HCT116 (cell line): ENCODE measurements around the gene TJP1. TPM values are rescaled to one million over a fixed set of nuclear protein-coding genes. Genes with fewer than 3 reads are reported as not detected.

ENCODE experiments used
- ATAC-seq: fragments of 200-7000 bp; cut with Tn5 transposase; 2 replicates; pipeline ENCODE4 v1.9.1; 2020; ENCODE audit warnings: mild to moderate bottlenecking, moderate library complexity
- BruUV-seq: library from RNA; stranded (reverse); fragments of 400-500 nt; replicated peaks from 2 replicates; lab custom pipeline; 2021; lab: Mats Ljungman, UMichigan
- CTCF ChIA-PET: fragments of 300-600 bp; sonication (Branson Sonifier 250); formaldehyde crosslinking; loops from one replicate; lab custom pipeline; 2021; ENCODE audit warnings: antibody characterized with exemption; lab: Charles Lee
- POLR2A ChIA-PET: fragments of 300-600, 350-600 bp; sonication (Branson Sonifier 250); formaldehyde crosslinking; loops from one replicate; lab custom pipeline; 2021; ENCODE audit warnings: antibody characterized with exemption; lab: Charles Lee
- RAD21 ChIA-PET, 2 experiments: fragments of 300-600 bp; sonication (Branson Sonifier 250); formaldehyde crosslinking; loops; one replicate each; lab custom pipeline; 2023; ENCODE audit warnings: low total read pairs in 2 of 2; ENCODE audit not compliant: uncharacterized antibody in 2 of 2, unreplicated experiment in 2 of 2, low non-redundant PET in 1 of 2; lab: Charles Lee
- DNase-seq: peaks from one replicate; pipeline ENCODE4 v3.0.0-alpha.2; 2010; ENCODE audit warnings: low read depth, low spot score
- H2AFZ ChIP-seq: fragments of 200-600 bp; shearing (Covaris generic), sonication (generic); 2 replicates; pipeline ENCODE4 v1.6.1; 2017; ENCODE audit warnings: low read depth, mixed run types, mixed read lengths, antibody characterized with exemption, low read length; ENCODE audit not compliant: poor library complexity, severe bottlenecking
- H3K27ac ChIP-seq: 2 replicates; pipeline ENCODE4 v1.5.1; 2012; ENCODE audit warnings: low read depth, low read length
- H3K27me3 ChIP-seq: fragments of 200-600 bp; sonication (generic); 2 replicates; pipeline ENCODE4 v1.6.1; 2016; ENCODE audit warnings: mixed run types, low read length, mixed read lengths; ENCODE audit not compliant: insufficient read depth
- H3K36me3 ChIP-seq, 2 experiments: fragments of 200-500 bp in 1 of 2; fragments of 200-600 bp in 1 of 2; sonication (Bioruptor generic) in 1 of 2; sonication (generic) in 1 of 2; 2 replicates each; pipeline versions ENCODE4 v1.5.1 to v1.6.1; 2014 to 2016; ENCODE audit warnings: low read length in 2 of 2, inconsistent platforms in 1 of 2, mixed read lengths in 1 of 2, mixed run types in 1 of 2; ENCODE audit not compliant: insufficient read depth in 2 of 2, control insufficient read depth in 1 of 2
- H3K4me1 ChIP-seq, 2 experiments: fragments of 200-600 bp in 1 of 2; sonication (generic) in 1 of 2; 2 replicates each; pipeline versions ENCODE4 v1.5.1 to v1.6.1; 2012 to 2017; ENCODE audit warnings: low read length in 2 of 2, inconsistent platforms in 1 of 2, mild to moderate bottlenecking in 1 of 2, mixed read lengths in 1 of 2, mixed run types in 1 of 2, moderate library complexity in 1 of 2; ENCODE audit not compliant: insufficient read depth in 2 of 2, control insufficient read depth in 1 of 2
- H3K4me2 ChIP-seq: fragments of 200-600 bp; sonication (generic); 2 replicates; pipeline ENCODE4 v1.6.1; 2017; ENCODE audit warnings: mixed run types, low read length, mixed read lengths
- H3K4me3 ChIP-seq, 2 experiments: fragments of 200-600 bp in 1 of 2; sonication (generic) in 1 of 2; replicated peaks in 1 of 2; 2 replicates each; pipeline ENCODE4 v1.5.1; 2011 to 2016; ENCODE audit warnings: low read length in 2 of 2, control low read depth in 1 of 2, low read depth in 1 of 2, mild to moderate bottlenecking in 1 of 2, mixed read lengths in 1 of 2, mixed run types in 1 of 2
- H3K79me2 ChIP-seq: fragments of 200-600 bp; sonication (generic); 2 replicates; pipeline ENCODE4 v1.6.1; 2017; ENCODE audit warnings: mild to moderate bottlenecking, mixed run types, low read length, moderate library complexity, mixed read lengths; ENCODE audit not compliant: insufficient read depth
- H3K9ac ChIP-seq: fragments of 200-600 bp; sonication (generic); 2 replicates; pipeline ENCODE4 v1.6.1; 2016; ENCODE audit warnings: low read length, mixed read lengths
- H3K9me2 ChIP-seq: fragments of 200-600 bp; sonication (generic), shearing (Covaris generic); 2 replicates; pipeline ENCODE4 v1.6.1; 2017; ENCODE audit warnings: mixed run types, mild to moderate bottlenecking, moderate library complexity; ENCODE audit not compliant: insufficient read depth
- H3K9me3 ChIP-seq, 2 experiments: fragments of 200-500 bp in 1 of 2; fragments of 200-600 bp in 1 of 2; sonication (Bioruptor generic) in 1 of 2; sonication (generic) in 1 of 2; 2 replicates each; pipeline ENCODE4 v1.6.1; 2014 to 2017; ENCODE audit warnings: low read length in 2 of 2, mixed read lengths in 2 of 2, inconsistent platforms in 1 of 2, low read depth in 1 of 2, mild to moderate bottlenecking in 1 of 2, mixed run types in 1 of 2, moderate library complexity in 1 of 2; ENCODE audit not compliant: control insufficient read depth in 1 of 2, insufficient read depth in 1 of 2
- H4K20me1 ChIP-seq: fragments of 200-600 bp; sonication (generic), shearing (Covaris generic); 2 replicates; pipeline ENCODE4 v1.6.1; 2017; ENCODE audit warnings: mixed run types, mild to moderate bottlenecking, moderate library complexity; ENCODE audit not compliant: insufficient read depth
- CTCF ChIP-seq, 3 experiments: fragments of 200-600 bp in 1 of 3; sonication (generic) in 1 of 3; IDR thresholded peaks in 2 of 3; conservative IDR thresholded peaks in 1 of 3; 2 replicates each; pipeline ENCODE4 v1.5.1; 2012 to 2017; ENCODE audit warnings: low read depth in 2 of 3, low read length in 2 of 3, antibody characterized with exemption in 1 of 3, borderline replicate concordance in 1 of 3, control low read depth in 1 of 3, mild to moderate bottlenecking in 1 of 3, mixed read lengths in 1 of 3, mixed run types in 1 of 3, moderate library complexity in 1 of 3; ENCODE audit not compliant: insufficient read depth in 1 of 3
- EGR1 ChIP-seq: IDR thresholded peaks from 2 replicates; pipeline ENCODE4 v1.6.1; 2012; ENCODE audit warnings: low read depth
- EZH2 ChIP-seq: fragments of 200-600 bp; sonication (generic); IDR thresholded peaks from 2 replicates; pipeline ENCODE4 v1.6.1; 2017; ENCODE audit warnings: antibody characterized with exemption, mixed run types
- FOSL1 ChIP-seq: IDR thresholded peaks from 2 replicates; pipeline ENCODE4 v1.6.1; 2012; ENCODE audit warnings: low read depth
- POLR2AphosphoS5 ChIP-seq: IDR thresholded peaks from 2 replicates; pipeline ENCODE4 v1.6.1; 2011; ENCODE audit warnings: mild to moderate bottlenecking, low read depth, low read length, moderate library complexity
- RAD21 ChIP-seq: IDR thresholded peaks from 2 replicates; pipeline ENCODE4 v1.6.1; 2012; ENCODE audit warnings: low read depth, mild to moderate bottlenecking
- REST ChIP-seq: IDR thresholded peaks from 2 replicates; pipeline ENCODE4 v1.6.1; 2012; ENCODE audit warnings: low read depth
- SRF ChIP-seq: IDR thresholded peaks from 2 replicates; pipeline ENCODE4 v1.6.1; 2012; ENCODE audit warnings: low read depth
- TCF7L2 ChIP-seq: IDR thresholded peaks from 2 replicates; pipeline ENCODE4 v1.7.0; 2011; ENCODE audit warnings: borderline replicate concordance, inconsistent platforms; ENCODE audit not compliant: insufficient read depth, insufficient read length; ENCODE audit errors: extremely low read depth
- YY1 ChIP-seq: IDR thresholded peaks from 2 replicates; pipeline ENCODE4 v1.6.1; 2011; ENCODE audit warnings: low read length, low read depth, moderate library complexity, mild to moderate bottlenecking; ENCODE audit not compliant: insufficient replicate concordance; ENCODE audit errors: extremely low read depth
- ZNF274 ChIP-seq: fragments of 200-500 bp; sonication (Bioruptor generic); IDR thresholded peaks from 2 replicates; pipeline ENCODE4 v1.6.1; 2014; ENCODE audit warnings: mild to moderate bottlenecking, low read depth, low read length, inconsistent platforms
- intact Hi-C: fragments of 100-400 bp; cut with micrococcal nuclease; formaldehyde crosslinking; loops from 2 replicates; pipeline ENCODE4 v1.10.0; 2022
- total RNA-seq: library from RNA; stranded (reverse); gene quantifications from one replicate; pipeline ENCODE4 v1.2.1, GENCODE V29; 2021; ENCODE audit not compliant: unreplicated experiment

TJP1 gene
- total RNA-seq, 1 experiment from 2014 or later = 83.6 TPM

GRCh38 chr15:29799859-29800258 is 22.4 kb downstream of the TJP1 start:
- Histone ChIP-seq H3K27ac (no peak overlapping the region), H3K9me3 (no peaks in the 10 kb centered on the region), H3K79me2 (peaks cover 94% of the 10 kb centered on the region), H3K9me2 (no peaks in the 10 kb centered on the region), H4K20me1 (peaks cover 12% of the 10 kb centered on the region; the same call in 1 of the 2 replicates), H2AFZ (no peak overlapping the region), H3K36me3 (peaks cover 0 to 9% of the 10 kb centered on the region in 2 experiments; a peak in 1 of 4 replicates), H3K4me3 (no peak overlapping the region), H3K9ac (no peak overlapping the region), H3K4me1 (no peaks in the 10 kb centered on the region), H3K27me3 (no peaks in the 10 kb centered on the region), H3K4me2 (no peak overlapping the region)
- TF ChIP-seq TCF7L2 (no peak), CTCF (IDR thresholded peaks at IDR 0.05 in 2 of 3, conservative IDR thresholded peaks at IDR 0.05 in 1 of 3; ENCODE audit: borderline replicate concordance in 1 of 3, insufficient read depth in 1 of 3, low read depth in 2 of 3, low read length in 2 of 3) (no peak), ZNF274 (no peak), YY1 (no peak), POLR2AphosphoS5 (no peak)
- no peak for ATAC-seq
- no TSS peak for BruUV-seq
- ChIA-PET RAD21 (no interaction called here), CTCF (no interaction called here), POLR2A (no interaction called here)
- no peak for DNase-seq
- intact Hi-C loops = no loop called here

- no peak overlapping the region for H3K27ac ChIP-seq
- 0 out of 4 replicates have a peak, but pooled peaks cover 0 to 4% of the 10 kb centered on the region in 2 experiments for H3K9me3 ChIP-seq
- ChIA-PET POLR2A (no interaction called here), CTCF (no interaction called here), RAD21 (no interaction called here)
- DNase-seq = no peak
- intact Hi-C loops = no loop called here
- no TSS peak for BruUV-seq
- no peak for ATAC-seq
- H3K9ac ChIP-seq = no peak overlapping the region
- H3K4me3 ChIP-seq = no peak overlapping the region
- H3K9me2 ChIP-seq = no peaks in the 10 kb centered on the region
- no peaks in the 10 kb centered on the region for H3K4me1 ChIP-seq
- no peak overlapping the region for H2AFZ ChIP-seq
- H3K36me3 ChIP-seq = peaks cover 0 to 30% of the 10 kb centered on the region in 2 experiments; a peak in 1 of 4 replicates
- no peaks in the 10 kb centered on the region for H3K27me3 ChIP-seq
- H4K20me1 ChIP-seq = peaks cover 2% of the 10 kb centered on the region; the same call in 1 of the 2 replicates
- peaks cover 88% of the 10 kb centered on the region for H3K79me2 ChIP-seq
- H3K4me2 ChIP-seq = no peak overlapping the region
- TF ChIP-seq EGR1 (no peak), EZH2 (no peak), ZNF274 (no peak), SRF (no peak), REST (no peak), FOSL1 (no peak), RAD21 (no peak), POLR2AphosphoS5 (no peak)
These were observed 26.7 kb downstream of the TJP1 start for GRCh38 chr15:29795610-29796009.
